GM19239 (cell line): ENCODE results near the gene SRC.

ENCODE experiments used
- DNase-seq: peaks from one replicate; pipeline ENCODE4 v3.0.0; 2011; ENCODE audit warnings: low spot score; ENCODE audit not compliant: insufficient read length
- FAIRE-seq: peaks from 2 replicates; lab custom pipeline; 2011; peaks lifted over from hg19 to GRCh38; lab: Jason Lieb, UNC

Gene SRC

GRCh38 chr20:37347891-37348791 lies 2.2 kb downstream of the SRC start:
- DNase-seq (no peak), FAIRE-seq (peak; percentile 54)

GRCh38 chr20:37348792-37349516 lies 3.0 kb downstream of the SRC start:
- DNase-seq, result no peak
- FAIRE-seq, result no peak

GRCh38 chr20:37349517-37350491 lies 3.9 kb downstream of the SRC start:
- no peak for DNase-seq
- no peak for FAIRE-seq

GRCh38 chr20:37350649-37351574 lies 5.0 kb downstream of the SRC start:
- DNase-seq (no peak), FAIRE-seq (no peak)

GRCh38 chr20:37351689-37352607 lies 6.0 kb downstream of the SRC start:
- DNase-seq (no peak), FAIRE-seq (no peak)

DNA sequence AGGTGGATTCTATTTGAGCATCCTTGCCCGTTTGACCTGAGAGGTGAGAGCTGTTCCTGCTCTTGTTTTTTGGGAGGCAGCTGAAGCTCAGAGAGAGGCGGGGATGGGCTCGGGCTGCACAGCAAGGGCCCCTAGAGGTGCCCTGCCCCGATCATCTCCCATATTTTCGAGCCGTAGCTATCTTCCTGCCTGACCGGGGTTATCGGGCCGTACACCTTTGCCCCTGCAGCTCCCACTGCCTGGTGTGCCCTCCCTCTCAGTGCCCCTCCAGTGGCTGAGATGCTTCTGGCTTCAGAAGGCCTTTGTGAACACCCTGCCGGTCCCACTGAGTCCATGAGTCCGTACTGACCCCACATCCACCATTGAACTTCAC lies 6.7 kb downstream of the SRC start:
- FAIRE-seq (no peak), DNase-seq (no peak)

GRCh38 chr20:37353285-37353849 lies 7.4 kb downstream of the SRC start:
- DNase-seq (no peak), FAIRE-seq (no peak)

- no peak for DNase-seq
- no peak for FAIRE-seq
These were observed 8.6 kb downstream of the SRC start for GRCh38 chr20:37354210-37355195.

GRCh38 chr20:37355252-37356180 lies 9.6 kb downstream of the SRC start:
- FAIRE-seq (no peak), DNase-seq (no peak)

- FAIRE-seq (no peak), DNase-seq (no peak)
These were observed 10.4 kb downstream of the SRC start for GRCh38 chr20:37356387-37356786.

DNA sequence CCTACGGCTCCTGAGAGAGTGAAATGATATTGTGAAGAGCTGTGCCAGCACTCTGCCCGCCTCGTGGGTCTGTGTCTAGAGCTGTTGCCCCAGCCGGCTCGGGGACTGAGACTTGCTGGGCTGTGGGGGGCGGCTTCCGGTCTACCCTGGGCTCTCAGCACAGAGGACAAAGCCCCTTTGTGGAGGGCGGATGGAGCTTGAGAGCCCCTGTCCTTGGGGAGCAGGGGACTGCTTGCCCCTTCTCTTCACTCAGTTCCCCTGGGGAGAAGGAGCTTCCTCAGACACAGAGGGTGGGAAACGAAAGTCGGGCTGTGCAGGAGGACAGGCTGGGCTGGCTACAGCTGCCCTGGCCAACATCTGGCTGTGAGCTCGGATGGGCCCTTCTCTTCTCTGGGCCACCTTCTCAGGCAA lies 11.0 kb downstream of the SRC start:
- no peak for DNase-seq
- FAIRE-seq, result no peak

DNA sequence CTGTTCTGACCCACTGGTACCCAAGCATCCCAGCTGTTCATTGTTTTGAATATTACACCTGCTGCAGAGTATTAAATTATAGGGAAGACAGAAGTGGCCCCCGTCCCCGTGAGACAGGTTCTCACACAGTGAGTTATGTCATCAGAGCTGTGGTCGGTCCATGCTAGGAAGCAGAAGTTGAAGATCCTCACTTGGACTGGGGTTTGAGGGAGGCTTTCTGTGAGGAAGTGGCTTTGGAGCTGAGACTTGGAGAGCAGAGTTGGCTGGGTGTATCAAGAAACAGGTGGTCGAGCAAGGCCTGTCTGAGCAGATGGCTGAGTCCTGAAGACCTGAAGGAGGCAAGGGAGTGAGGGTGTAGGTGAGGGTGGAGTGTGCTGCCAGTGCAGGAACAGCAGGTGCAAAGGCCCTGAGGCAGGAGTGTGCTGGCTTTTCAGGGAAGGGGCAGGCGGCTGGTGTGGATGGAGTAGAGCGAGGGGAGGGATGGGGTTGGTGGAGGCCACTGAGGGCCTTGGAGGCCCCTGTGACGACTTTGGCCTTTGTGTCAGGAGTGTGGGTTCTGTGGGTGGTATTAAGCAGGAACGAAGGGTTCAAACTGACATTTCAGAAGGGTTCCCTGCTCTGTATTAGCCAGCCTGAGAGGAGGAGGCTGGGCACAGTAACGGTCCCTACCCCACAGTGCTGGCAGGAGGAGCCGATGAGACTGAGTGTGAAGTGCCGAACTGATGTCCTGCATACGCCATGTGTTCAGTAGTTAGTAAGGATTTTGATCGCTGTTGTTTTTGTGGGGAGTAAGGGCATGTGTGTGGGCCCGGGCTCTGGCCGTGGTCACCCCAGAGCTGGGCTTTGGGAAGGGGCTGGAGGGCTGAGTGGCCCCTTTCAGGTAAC lies 11.8 kb downstream of the SRC start:
- DNase-seq (no peak), FAIRE-seq (no peak)

- DNase-seq (no peak), FAIRE-seq (no peak)
These were observed 12.6 kb downstream of the SRC start for GRCh38 chr20:37358366-37359150.

DNA sequence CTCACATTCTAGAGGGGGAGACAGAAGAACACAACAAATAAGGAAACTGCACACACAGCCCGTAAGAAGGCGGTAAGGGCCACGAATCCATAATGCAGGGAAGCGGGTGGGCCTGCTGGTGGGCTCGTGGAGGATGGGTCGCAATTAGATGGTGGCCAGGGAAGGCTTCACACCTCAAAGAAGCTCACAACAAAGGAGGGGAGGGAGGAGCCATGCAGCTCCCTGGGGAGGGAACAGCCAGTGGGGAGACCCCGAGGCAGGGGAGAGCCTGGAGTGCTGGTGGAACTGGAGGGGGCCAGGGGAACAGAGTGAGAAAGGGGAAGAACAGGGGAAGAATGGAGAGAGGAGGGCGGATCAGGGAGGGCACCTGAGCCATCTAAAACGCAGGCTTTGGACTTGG lies 13.4 kb downstream of the SRC start:
- FAIRE-seq, result no peak

More for the DNA sequence above, 13.4 kb downstream of the SRC start:
- no peak for DNase-seq
